HepG2 (cell line): Measurements from ENCODE around the gene ABTB2. TPM values are rescaled to one million over a fixed set of nuclear protein-coding genes. Genes with fewer than 3 reads are reported as not detected.

Experiments
- ARNT ChIP-seq: fragments of 450-650 bp; IDR thresholded peaks from 2 replicates; pipeline ENCODE4 v1.6.1; 2017
- ATAD3A ChIP-seq: sonication (generic); formaldehyde crosslinking; IDR thresholded peaks from 2 replicates; pipeline ENCODE4 v1.4.0; 2020; ENCODE audit warnings: missing genetic modification reagents
- BCL3 ChIP-seq: sonication (generic); formaldehyde crosslinking; IDR thresholded peaks from 2 replicates; pipeline ENCODE4 v1.5.1; 2020; ENCODE audit warnings: mild to moderate bottlenecking, missing genetic modification reagents, moderate library complexity
- FLYWCH1 ChIP-seq: sonication (generic); formaldehyde crosslinking; IDR thresholded peaks from 2 replicates; pipeline ENCODE4 v1.8.1; 2023; ENCODE audit warnings: mild to moderate bottlenecking, missing genetic modification reagents
- FOXA3 ChIP-seq: IDR thresholded peaks from 2 replicates; pipeline ENCODE4 v1.6.1; 2016; ENCODE audit warnings: missing genetic modification reagents, missing compliant biosample characterization
- GABPB1 ChIP-seq: IDR thresholded peaks from 2 replicates; pipeline ENCODE4 v1.6.1; 2016; ENCODE audit warnings: mild to moderate bottlenecking, missing genetic modification reagents, moderate library complexity, missing compliant biosample characterization
- GLI4 ChIP-seq: sonication (generic); formaldehyde crosslinking; IDR thresholded peaks from 2 replicates; pipeline ENCODE4 v1.5.1; 2020; ENCODE audit warnings: missing genetic modification reagents, mild to moderate bottlenecking, moderate library complexity, borderline replicate concordance
- HIVEP1 ChIP-seq: sonication (generic); formaldehyde crosslinking; IDR thresholded peaks from 2 replicates; pipeline ENCODE4 v1.4.0; 2020; ENCODE audit warnings: mild to moderate bottlenecking, missing genetic modification reagents
- KAT7 ChIP-seq: IDR thresholded peaks from 2 replicates; pipeline ENCODE4 v1.6.1; 2018; ENCODE audit warnings: borderline replicate concordance, missing compliant biosample characterization
- KDM5B ChIP-seq: sonication (generic); formaldehyde crosslinking; IDR thresholded peaks from 2 replicates; pipeline ENCODE4 v1.4.0; 2020; ENCODE audit warnings: missing genetic modification reagents, mild to moderate bottlenecking, borderline replicate concordance
- RARA ChIP-seq: IDR thresholded peaks from 2 replicates; pipeline ENCODE4 v1.6.1; 2016; ENCODE audit warnings: missing genetic modification reagents, missing compliant biosample characterization
- SP4 ChIP-seq: sonication (generic); formaldehyde crosslinking; IDR thresholded peaks from 2 replicates; pipeline ENCODE4 v1.8.1; 2023; ENCODE audit warnings: mild to moderate bottlenecking, missing genetic modification reagents
- TAF15 ChIP-seq: fragments of 200-400 bp; formaldehyde crosslinking; IDR thresholded peaks from one replicate; pipeline ENCODE4 v1.6.1; 2018; ENCODE audit warnings: mild to moderate bottlenecking, low read depth, low read length; ENCODE audit not compliant: poor library complexity, severe bottlenecking
- THRA ChIP-seq: sonication (generic); formaldehyde crosslinking; IDR thresholded peaks from 2 replicates; pipeline ENCODE4 v1.4.0; 2020; ENCODE audit warnings: missing genetic modification reagents, borderline replicate concordance
- ZBTB43 ChIP-seq: sonication (generic); formaldehyde crosslinking; conservative IDR thresholded peaks from 2 replicates; pipeline ENCODE4 v1.4.0; 2020; ENCODE audit warnings: missing genetic modification reagents
- ZFP91 ChIP-seq: sonication (generic); formaldehyde crosslinking; IDR thresholded peaks from 2 replicates; pipeline ENCODE4 v1.9.0; 2022; ENCODE audit warnings: missing genetic modification reagents, mild to moderate bottlenecking, borderline replicate concordance
- ZIK1 ChIP-seq: sonication (generic); formaldehyde crosslinking; IDR thresholded peaks from 2 replicates; pipeline ENCODE4 v1.5.0; 2020; ENCODE audit warnings: mild to moderate bottlenecking, low read depth, missing genetic modification reagents, borderline replicate concordance
- ZNF160 ChIP-seq: sonication (generic); formaldehyde crosslinking; IDR thresholded peaks from 2 replicates; pipeline ENCODE4 v1.8.0; 2022; ENCODE audit warnings: mild to moderate bottlenecking, inconsistent platforms, missing genetic modification reagents
- ZNF431 ChIP-seq: sonication (generic); formaldehyde crosslinking; IDR thresholded peaks from 2 replicates; pipeline ENCODE4 v1.9.0; 2022; ENCODE audit warnings: missing genetic modification reagents, low read depth, mild to moderate bottlenecking, borderline replicate concordance
- ZNF564 ChIP-seq: sonication (generic); formaldehyde crosslinking; IDR thresholded peaks from 2 replicates; pipeline ENCODE4 v1.8.1; 2023; ENCODE audit warnings: mild to moderate bottlenecking, missing genetic modification reagents
- ZNF569 ChIP-seq: sonication (generic); formaldehyde crosslinking; IDR thresholded peaks from 2 replicates; pipeline ENCODE4 v1.5.0; 2020; ENCODE audit warnings: mild to moderate bottlenecking, missing genetic modification reagents, moderate library complexity, borderline replicate concordance
- ZNF678 ChIP-seq: sonication (generic); formaldehyde crosslinking; IDR thresholded peaks from 2 replicates; pipeline ENCODE4 v1.4.0; 2020; ENCODE audit warnings: mild to moderate bottlenecking, missing genetic modification reagents
- ZNF772 ChIP-seq: sonication (generic); formaldehyde crosslinking; IDR thresholded peaks from 2 replicates; pipeline ENCODE4 v1.5.0; 2020; ENCODE audit warnings: mild to moderate bottlenecking, missing genetic modification reagents
- ZSCAN30 ChIP-seq: sonication (generic); formaldehyde crosslinking; IDR thresholded peaks from 2 replicates; pipeline ENCODE4 v1.5.0; 2020; ENCODE audit warnings: mild to moderate bottlenecking, missing genetic modification reagents
- polyA plus RNA-seq, 8 experiments: library from polyadenylated mRNA; depleted of rRNA in 3 of 8; stranded (reverse) in 7 of 8; unstranded in 1 of 8; fragments of >200 nt; fragmentation: Illumina TruSeq in 4 of 8; extraction: Trizol in 4 of 8; gene quantifications; 2 replicates each; pipeline versions ENCODE4 v1.2.1 to v1.2.3, GENCODE V29; 2011 to 2016; ENCODE audit warnings: low read depth in 4 of 8, missing spikeins in 1 of 8, mixed read lengths in 1 of 8; ENCODE audit not compliant: insufficient read depth in 1 of 8
- total RNA-seq, 5 experiments: library from RNA; depleted of rRNA; stranded (reverse); fragments of >200 nt; fragmentation: Illumina TruSeq; extraction: Trizol; gene quantifications; 2 replicates each; pipeline ENCODE4 v1.2.3, GENCODE V29; 2016; ENCODE audit warnings: low read depth in 1 of 5

The ABTB2 gene
- total and polyA plus RNA-seq, 2 of the 13 experiments (the other 11 are each of a cell fraction or from before 2014, with no cell fraction given), result 5.1 to 15.4 TPM

GRCh38 chr11:34105079-34105956 lies 252.5 kb downstream of the ABTB2 start, which contains the start of gene NAT10 (continued):
- peak; percentile 64 for TF ChIP-seq THRA
- peak; percentile 61; the same call in 1 of the 2 replicates for TF ChIP-seq ZNF564 (CRISPR knock-in tag)
- TF ChIP-seq HIVEP1 (CRISPR knock-in tag), result no peak
- peak; percentile 58; the same call in 1 of the 2 replicates for TF ChIP-seq RARA (CRISPR knock-in tag)
- TF ChIP-seq ZIK1, result no peak
- no peak for TF ChIP-seq ZBTB43 (CRISPR knock-in tag)
- peak; percentile 90; the same call in 1 of the 2 replicates for TF ChIP-seq KDM5B (CRISPR knock-in tag)
- peak; percentile 89 for TF ChIP-seq SP4 (CRISPR knock-in tag)
- no peak for TF ChIP-seq ARNT
- peak; percentile 82; the same call in 1 of the 2 replicates for TF ChIP-seq KAT7 (CRISPR knock-in tag)
- TF ChIP-seq ATAD3A (CRISPR knock-in tag), result no peak
- TF ChIP-seq FLYWCH1 (CRISPR knock-in tag), result no peak
- no peak for TF ChIP-seq ZNF569 (CRISPR knock-in tag)
- TF ChIP-seq GABPB1 (CRISPR knock-in tag), result peak; percentile 85
- TF ChIP-seq ZNF772 (CRISPR knock-in tag), result peak; percentile 94; the same call in 1 of the 2 replicates
- TF ChIP-seq FOXA3 (CRISPR knock-in tag), result peak; percentile 65
- TF ChIP-seq GLI4 (CRISPR knock-in tag), result peak; percentile 80; the same call in 1 of the 2 replicates
- peak; percentile 80; the same call in 1 of the 2 replicates for TF ChIP-seq BCL3 (CRISPR knock-in tag)
- peak; percentile 80; the same call in 1 of the 2 replicates for TF ChIP-seq ZNF160 (CRISPR knock-in tag)
- peak; percentile 79; the same call in 1 of the 2 replicates for TF ChIP-seq ZNF431 (CRISPR knock-in tag)
- TF ChIP-seq ZSCAN30, result no peak
- peak; percentile 95; the same call in 1 of the 2 replicates for TF ChIP-seq ZFP91
- TF ChIP-seq ZNF678 (CRISPR knock-in tag), result no peak; the same call in 1 of the 2 replicates
- peak; percentile 28 for TF ChIP-seq TAF15
